SW 1271 (cell line): ENCODE data around the gene PARD3.

ENCODE experiments used
- DNase-seq, 2 experiments: peaks; one replicate each; lab custom pipeline; 2025; lab: John Stamatoyannopoulos, UW

Gene PARD3

DNA sequence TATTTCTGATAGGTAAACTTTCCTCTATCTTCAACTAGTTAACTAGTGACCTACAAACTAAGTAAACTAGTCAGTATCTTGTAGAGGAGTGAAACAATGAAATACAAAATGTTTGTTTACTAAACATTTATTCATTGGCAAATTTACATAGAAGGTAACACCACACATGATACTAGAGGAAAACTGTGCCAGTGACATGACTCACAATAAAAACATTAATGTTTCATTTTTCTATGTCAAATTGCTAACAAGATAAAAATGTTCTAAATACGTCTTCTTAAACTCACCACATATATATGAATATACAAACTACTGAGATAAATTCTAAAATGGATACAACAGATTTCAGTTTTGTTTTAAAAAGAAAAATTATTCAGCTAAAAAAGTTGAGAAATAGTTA, 471.3 kb downstream of the PARD3 start:
- DNase-seq, result no peak

DNA sequence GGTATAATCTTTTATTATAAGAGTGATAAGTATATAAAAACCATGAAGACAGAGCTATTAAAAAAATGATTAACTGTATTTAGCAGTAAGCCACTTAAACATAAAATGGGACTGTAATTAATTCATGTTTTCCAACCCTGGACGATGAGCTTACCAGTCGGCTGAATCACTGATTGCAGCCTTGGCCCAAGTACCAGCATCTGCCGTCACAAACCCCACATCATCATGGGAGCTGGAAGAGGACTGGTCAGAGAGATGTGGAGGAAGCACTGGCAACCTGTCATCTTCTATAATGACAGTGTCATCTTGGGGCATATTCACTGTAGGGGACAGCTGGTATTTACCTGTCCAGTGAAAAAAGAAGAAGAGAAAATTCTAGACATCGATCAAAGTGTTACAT, 473.6 kb downstream of the PARD3 start:
- no peak for DNase-seq

- DNase-seq, result no peak
Observed at GRCh38 chr10:34340934-34341333, 474.2 kb downstream of the PARD3 start.

- no peak for DNase-seq
Observed at GRCh38 chr10:34339816-34340553, 475.1 kb downstream of the PARD3 start.

DNA sequence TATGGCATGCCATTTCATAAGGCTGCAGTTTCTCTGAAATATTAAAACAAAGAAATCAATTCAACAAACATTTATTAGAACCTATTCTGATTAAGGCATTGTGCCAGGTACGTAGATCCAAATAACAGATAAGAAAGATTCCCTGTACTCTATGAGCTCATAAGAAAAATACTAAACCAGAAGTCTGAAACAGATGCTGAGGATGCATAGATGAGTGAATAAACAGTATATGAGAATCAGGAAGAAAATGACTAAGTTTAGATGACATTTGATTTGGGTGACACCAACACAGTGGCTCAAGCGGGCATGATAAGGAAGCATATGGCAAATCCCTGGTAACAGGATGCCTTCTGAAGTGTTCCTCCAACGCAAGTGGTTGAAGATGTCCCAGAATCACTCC, 477.2 kb downstream of the PARD3 start:
- DNase-seq, result no peak

GRCh38 chr10:34335960-34336690, 479.0 kb downstream of the PARD3 start:
- no peak for DNase-seq

- no peak for DNase-seq
Observed at GRCh38 chr10:34334908-34335307, 480.2 kb downstream of the PARD3 start.

GRCh38 chr10:34333513-34333912, 481.6 kb downstream of the PARD3 start:
- no peak for DNase-seq

GRCh38 chr10:34327184-34327583, 487.9 kb downstream of the PARD3 start:
- no peak for DNase-seq

DNA sequence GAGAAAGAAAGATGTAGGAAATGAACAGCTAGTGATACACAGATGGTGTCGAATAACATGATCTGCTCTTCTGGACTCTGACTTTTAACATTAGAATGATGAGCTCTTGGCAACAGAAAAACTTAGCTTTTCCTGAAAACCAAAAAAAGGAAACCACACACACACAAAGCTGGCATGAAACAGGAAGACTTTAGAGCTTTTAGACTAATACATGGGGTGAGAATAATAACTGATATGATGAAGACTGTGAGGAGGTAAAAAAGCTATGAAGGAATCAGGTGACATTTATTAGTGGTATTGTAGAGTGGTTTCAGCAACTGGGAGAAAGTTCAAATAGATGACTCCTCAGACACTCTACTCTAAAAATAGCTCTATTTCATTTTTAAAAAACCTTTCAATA, 491.9 kb downstream of the PARD3 start:
- no peak for DNase-seq

- DNase-seq, result no peak
Observed at GRCh38 chr10:34320265-34320664, 494.8 kb downstream of the PARD3 start.

- no peak for DNase-seq
Observed at GRCh38 chr10:34319197-34319846, 495.8 kb downstream of the PARD3 start.

GRCh38 chr10:34316154-34316553, 498.9 kb downstream of the PARD3 start:
- DNase-seq, result no peak

DNA sequence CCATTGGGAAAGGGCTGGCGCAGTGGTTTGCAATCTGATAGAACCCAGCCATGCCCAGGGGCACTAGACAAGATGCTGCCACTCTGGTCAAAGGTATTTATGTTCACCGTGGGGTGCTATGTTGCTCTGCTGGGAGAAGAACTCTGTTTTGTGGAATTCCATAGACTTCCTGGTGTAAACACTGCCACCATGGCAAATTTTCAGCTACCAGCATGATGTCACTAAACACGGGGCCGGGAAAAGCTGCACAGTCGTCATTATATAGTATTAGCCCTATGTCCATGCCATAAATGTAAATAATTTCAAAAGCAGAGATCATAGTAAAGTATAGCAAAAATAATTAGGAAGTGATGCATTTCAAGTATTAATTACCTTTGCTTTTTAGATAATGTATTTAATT, 500.6 kb downstream of the PARD3 start:
- no peak for DNase-seq

- DNase-seq, result no peak
Observed at GRCh38 chr10:34313888-34314287, 501.2 kb downstream of the PARD3 start.

DNA sequence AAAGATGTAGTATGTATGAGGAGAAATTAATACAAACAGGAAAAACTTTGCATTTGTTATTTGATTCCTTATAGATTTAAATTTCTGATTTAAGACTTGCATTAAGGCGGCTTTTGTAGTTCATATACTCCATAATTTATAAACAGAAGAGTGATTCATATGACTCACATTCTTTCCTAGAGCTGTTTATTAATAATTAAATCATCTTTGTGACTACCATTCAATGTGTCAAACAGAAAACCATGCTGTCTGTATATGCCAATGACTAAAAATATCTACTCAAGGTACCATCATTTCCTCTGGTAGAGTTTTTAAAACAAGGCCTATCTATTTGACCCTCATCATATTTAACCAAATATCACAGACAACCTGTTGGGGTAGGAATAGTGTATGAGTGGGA, 501.7 kb downstream of the PARD3 start:
- DNase-seq, result no peak

DNA sequence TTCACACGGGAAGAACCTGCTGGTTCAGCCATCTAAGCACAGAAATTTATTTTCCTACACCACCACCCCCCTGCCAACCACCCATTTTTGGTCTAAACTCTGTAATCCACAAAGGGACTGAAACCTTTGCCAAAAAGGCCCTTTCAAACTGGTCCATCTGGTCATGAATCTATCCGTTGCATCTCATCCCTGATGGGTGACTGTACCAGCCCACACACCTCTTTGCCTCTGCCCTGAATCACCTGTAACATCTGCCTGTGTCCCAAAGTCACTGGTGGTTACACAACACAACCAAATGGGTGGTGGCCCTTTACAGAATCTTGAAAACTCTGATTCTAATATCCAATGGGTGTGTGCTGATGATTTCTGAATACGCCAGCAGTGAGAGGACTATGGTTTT, 503.4 kb downstream of the PARD3 start:
- DNase-seq, result no peak

DNA sequence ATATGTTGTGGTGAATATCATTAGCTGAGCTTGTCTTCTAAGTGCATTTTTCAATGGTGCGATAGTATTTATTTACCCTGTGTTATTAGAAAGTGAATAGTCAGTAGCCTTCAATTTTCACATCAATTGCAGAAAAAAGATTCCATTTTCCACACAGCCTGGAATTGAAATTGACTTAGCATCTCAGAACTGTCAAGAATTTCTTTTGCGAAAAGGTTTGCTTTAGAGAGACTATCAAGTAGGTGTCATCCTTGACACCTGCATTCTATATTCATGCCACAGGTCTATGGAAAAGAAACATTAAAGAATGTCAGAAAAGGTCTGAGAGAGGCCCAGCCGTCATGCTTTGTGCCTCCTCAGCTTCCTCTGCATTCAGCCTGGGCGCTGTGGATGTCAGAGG, 504.9 kb downstream of the PARD3 start:
- DNase-seq, result no peak

DNA sequence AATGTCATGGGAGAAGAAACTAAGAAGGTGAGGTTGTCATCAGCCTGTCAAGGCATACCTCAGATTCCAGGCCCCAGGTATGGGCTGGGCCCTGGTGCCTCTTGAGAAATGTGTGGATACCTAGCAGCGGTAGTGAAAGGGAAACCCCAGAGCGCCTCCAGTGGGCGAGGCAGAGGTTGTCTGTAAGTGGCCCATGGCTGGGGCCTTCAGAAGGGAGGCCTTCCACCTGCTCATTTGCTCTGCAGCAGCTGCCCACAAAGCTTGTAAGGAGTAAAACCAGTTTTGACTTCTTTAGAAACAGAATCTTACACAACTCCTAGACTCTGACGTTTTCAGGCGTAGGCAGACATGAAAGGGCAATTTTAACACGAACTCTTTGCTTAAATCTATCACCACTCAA, 509.9 kb downstream of the PARD3 start:
- DNase-seq, result no peak

GRCh38 chr10:34303022-34303421, 512.1 kb downstream of the PARD3 start:
- no peak for DNase-seq

- no peak for DNase-seq
Observed at GRCh38 chr10:34299105-34299611, 515.9 kb downstream of the PARD3 start.

DNA sequence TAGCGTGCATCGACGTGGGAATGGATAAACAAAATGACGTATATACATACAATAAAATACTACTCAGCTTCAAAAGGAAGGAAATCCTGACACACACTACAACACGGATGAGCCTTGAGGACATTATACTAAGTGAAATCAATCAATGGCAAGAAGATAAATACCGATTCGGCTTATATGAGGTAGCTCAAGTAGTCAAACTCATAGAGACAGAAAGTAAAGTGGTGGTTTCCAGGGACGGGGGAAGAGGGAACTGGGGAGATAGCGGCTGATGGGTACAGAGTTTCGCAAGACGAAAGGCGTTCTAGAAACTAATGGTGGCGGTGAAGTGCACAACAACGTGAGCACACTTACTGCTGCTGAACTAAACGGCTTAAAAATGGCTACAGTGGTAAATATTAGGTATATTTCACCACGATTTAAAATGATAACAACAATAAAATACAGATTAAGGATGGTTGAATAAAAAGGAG, 516.7 kb downstream of the PARD3 start:
- no peak for DNase-seq
